ENCODE measurements around the gene SLC35F3. TPM values are rescaled to one million over a fixed set of nuclear protein-coding genes. Genes with fewer than 3 reads are reported as not detected.

SLC35F3 gene
- polyA plus RNA-seq, 1 donor from 2014 or later: 13.9 TPM

DNA sequence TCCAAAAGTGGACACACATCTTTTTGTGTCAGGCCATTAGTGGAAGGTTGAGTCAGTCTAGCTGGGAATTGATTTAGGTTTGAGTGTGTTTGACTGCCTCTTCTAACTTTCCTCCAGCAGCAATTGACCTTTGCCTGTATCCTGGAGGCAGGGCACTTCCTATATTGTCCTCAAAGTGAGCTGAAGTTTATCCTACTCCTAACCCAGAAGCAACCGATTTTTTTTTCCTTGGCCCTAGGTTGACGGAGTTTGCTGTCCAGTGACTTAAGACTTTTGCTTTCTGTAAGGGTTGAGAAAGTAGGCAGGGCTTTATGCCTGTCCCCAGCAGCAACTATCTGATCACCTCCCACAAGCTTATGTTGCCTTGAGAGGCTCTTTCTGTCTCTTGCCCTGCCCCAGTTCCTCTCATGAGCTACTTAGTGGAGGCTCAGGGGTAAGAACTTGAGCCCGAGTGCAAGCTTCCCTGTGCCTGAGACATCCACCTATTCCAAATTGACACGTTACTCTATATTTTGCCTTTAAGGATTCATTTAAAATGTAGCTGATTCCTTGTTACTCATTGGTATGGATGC is 30.9 kb downstream of the SLC35F3 start:
- H3K4me2 ChIP-seq (ENCODE audit: low read length): no peak overlapping the region
- H4K20me1 ChIP-seq (ENCODE audit: insufficient read depth): no peaks in the 10 kb centered on the region
- TF ChIP-seq MXI1 (conservative IDR thresholded peaks at IDR 0.05; ENCODE audit: poor library complexity, severe bottlenecking) (no peak), SMC3 (conservative IDR thresholded peaks at IDR 0.05; ENCODE audit: poor library complexity) (no peak), TAF1 (IDR thresholded peaks at IDR 0.05; ENCODE audit: low read depth) (no peak), RAD21 (conservative IDR thresholded peaks at IDR 0.05) (no peak)
- TF ChIP-seq, protein P1, sequence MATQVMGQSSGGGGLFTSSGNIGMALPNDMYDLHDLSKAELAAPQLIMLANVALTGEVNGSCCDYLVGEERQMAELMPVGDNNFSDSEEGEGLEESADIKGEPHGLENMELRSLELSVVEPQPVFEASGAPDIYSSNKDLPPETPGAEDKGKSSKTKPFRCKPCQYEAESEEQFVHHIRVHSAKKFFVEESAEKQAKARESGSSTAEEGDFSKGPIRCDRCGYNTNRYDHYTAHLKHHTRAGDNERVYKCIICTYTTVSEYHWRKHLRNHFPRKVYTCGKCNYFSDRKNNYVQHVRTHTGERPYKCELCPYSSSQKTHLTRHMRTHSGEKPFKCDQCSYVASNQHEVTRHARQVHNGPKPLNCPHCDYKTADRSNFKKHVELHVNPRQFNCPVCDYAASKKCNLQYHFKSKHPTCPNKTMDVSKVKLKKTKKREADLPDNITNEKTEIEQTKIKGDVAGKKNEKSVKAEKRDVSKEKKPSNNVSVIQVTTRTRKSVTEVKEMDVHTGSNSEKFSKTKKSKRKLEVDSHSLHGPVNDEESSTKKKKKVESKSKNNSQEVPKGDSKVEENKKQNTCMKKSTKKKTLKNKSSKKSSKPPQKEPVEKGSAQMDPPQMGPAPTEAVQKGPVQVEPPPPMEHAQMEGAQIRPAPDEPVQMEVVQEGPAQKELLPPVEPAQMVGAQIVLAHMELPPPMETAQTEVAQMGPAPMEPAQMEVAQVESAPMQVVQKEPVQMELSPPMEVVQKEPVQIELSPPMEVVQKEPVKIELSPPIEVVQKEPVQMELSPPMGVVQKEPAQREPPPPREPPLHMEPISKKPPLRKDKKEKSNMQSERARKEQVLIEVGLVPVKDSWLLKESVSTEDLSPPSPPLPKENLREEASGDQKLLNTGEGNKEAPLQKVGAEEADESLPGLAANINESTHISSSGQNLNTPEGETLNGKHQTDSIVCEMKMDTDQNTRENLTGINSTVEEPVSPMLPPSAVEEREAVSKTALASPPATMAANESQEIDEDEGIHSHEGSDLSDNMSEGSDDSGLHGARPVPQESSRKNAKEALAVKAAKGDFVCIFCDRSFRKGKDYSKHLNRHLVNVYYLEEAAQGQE (IDR thresholded peaks at IDR 0.05; ENCODE audit: borderline replicate concordance): no peak
- TF ChIP-seq, protein P2, sequence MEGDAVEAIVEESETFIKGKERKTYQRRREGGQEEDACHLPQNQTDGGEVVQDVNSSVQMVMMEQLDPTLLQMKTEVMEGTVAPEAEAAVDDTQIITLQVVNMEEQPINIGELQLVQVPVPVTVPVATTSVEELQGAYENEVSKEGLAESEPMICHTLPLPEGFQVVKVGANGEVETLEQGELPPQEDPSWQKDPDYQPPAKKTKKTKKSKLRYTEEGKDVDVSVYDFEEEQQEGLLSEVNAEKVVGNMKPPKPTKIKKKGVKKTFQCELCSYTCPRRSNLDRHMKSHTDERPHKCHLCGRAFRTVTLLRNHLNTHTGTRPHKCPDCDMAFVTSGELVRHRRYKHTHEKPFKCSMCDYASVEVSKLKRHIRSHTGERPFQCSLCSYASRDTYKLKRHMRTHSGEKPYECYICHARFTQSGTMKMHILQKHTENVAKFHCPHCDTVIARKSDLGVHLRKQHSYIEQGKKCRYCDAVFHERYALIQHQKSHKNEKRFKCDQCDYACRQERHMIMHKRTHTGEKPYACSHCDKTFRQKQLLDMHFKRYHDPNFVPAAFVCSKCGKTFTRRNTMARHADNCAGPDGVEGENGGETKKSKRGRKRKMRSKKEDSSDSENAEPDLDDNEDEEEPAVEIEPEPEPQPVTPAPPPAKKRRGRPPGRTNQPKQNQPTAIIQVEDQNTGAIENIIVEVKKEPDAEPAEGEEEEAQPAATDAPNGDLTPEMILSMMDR (IDR thresholded peaks at IDR 0.05; ENCODE audit: poor library complexity, severe bottlenecking): no peak

DNA sequence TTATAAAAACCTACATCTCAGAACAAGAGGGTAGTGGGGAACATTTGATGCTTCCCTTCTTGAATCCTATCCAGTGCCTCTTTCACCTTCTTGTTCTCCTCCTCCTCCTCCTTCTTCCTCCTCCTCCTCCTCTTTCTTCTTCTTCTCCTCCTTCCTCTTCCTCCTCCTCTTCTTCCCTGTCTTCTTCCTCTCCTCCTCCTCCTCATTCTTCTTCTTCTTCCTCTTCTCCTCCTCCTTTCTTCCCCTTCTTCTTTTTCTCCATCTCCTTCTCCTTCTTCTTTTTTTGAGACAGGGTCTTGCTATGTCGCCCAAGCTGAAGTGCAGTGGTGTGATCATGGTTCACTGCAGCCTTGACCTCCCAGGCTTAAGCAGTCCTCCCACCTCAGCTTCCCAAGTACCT is 31.9 kb downstream of the SLC35F3 start:
- H3K4me2 ChIP-seq (ENCODE audit: low read length): no peak overlapping the region
- H2AFZ ChIP-seq (ENCODE audit: low read depth, low read length): no peak overlapping the region
- no peak overlapping the region for H3K4me3 ChIP-seq (ENCODE audit: low read length)
- H3K9me3 ChIP-seq (ENCODE audit: low read length): no peaks in the 10 kb centered on the region
- no peaks in the 10 kb centered on the region for H3K9me2 ChIP-seq (ENCODE audit: insufficient read depth, low read length)
- H3K27me3 ChIP-seq (ENCODE audit: insufficient read depth, low read depth, low read length): no peaks in the 10 kb centered on the region
- H3K9ac ChIP-seq (ENCODE audit: low read length): no peak overlapping the region
- H3K27ac ChIP-seq (ENCODE audit: low read length): no peak overlapping the region
- H3K36me3 ChIP-seq (ENCODE audit: insufficient read depth, low read length): no peaks in the 10 kb centered on the region
- no peak for TF ChIP-seq POLR2AphosphoS5 (IDR thresholded peaks at IDR 0.05)
- TF ChIP-seq, protein P2 (IDR thresholded peaks at IDR 0.05; ENCODE audit: poor library complexity, severe bottlenecking): no peak
- TF ChIP-seq SMC3 (conservative IDR thresholded peaks at IDR 0.05; ENCODE audit: poor library complexity): no peak
- TF ChIP-seq MXI1 (conservative IDR thresholded peaks at IDR 0.05; ENCODE audit: poor library complexity, severe bottlenecking): no peak
- no peak for TF ChIP-seq EZH2 (IDR thresholded peaks at IDR 0.05; ENCODE audit: borderline replicate concordance, insufficient read depth, low read length, poor library complexity, severe bottlenecking)
- TF ChIP-seq TAF1 (IDR thresholded peaks at IDR 0.05; ENCODE audit: low read depth): no peak
- no peak for TF ChIP-seq RAD21 (conservative IDR thresholded peaks at IDR 0.05)
- TF ChIP-seq, protein P1 (IDR thresholded peaks at IDR 0.05; ENCODE audit: borderline replicate concordance): no peak
- no peak for TF ChIP-seq EP300 (conservative IDR thresholded peaks at IDR 0.05; ENCODE audit: poor library complexity, severe bottlenecking)
- no peaks in the 10 kb centered on the region for H3K79me2 ChIP-seq (replicated peaks; ENCODE audit: insufficient read depth, low read length)
- H4K20me1 ChIP-seq (ENCODE audit: insufficient read depth): no peaks in the 10 kb centered on the region
- H3F3A ChIP-seq (ENCODE audit: insufficient read depth, low read length, poor library complexity, severe bottlenecking): no peaks in the 10 kb centered on the region

More for the DNA sequence above, 30.9 kb downstream of the SLC35F3 start:
- H2AFZ ChIP-seq (ENCODE audit: low read depth, low read length): no peak overlapping the region
- H3K9ac ChIP-seq (ENCODE audit: low read length): no peak overlapping the region
- H3K27me3 ChIP-seq (ENCODE audit: insufficient read depth, low read depth, low read length): no peaks in the 10 kb centered on the region
- H3K27ac ChIP-seq (ENCODE audit: low read length): no peak overlapping the region
- H3K4me3 ChIP-seq (ENCODE audit: low read length): no peak overlapping the region
- no peaks in the 10 kb centered on the region for H3K9me3 ChIP-seq (ENCODE audit: low read length)
- no peaks in the 10 kb centered on the region for H3K36me3 ChIP-seq (ENCODE audit: insufficient read depth, low read length)
- no peaks in the 10 kb centered on the region for H3K79me2 ChIP-seq (replicated peaks; ENCODE audit: insufficient read depth, low read length)
- H3K9me2 ChIP-seq (ENCODE audit: insufficient read depth, low read length): no peaks in the 10 kb centered on the region
- H3F3A ChIP-seq (ENCODE audit: insufficient read depth, low read length, poor library complexity, severe bottlenecking): no peaks in the 10 kb centered on the region
